Ovary (tissue), 3 donors: ENCODE measurements around the gene MGAT5B.

Experiments
- CTCF ChIP-seq, 3 donors: fragments of 450-650 bp in 2 of 3; fragments of 200-600 bp in 1 of 3; IDR thresholded peaks; one replicate each; pipeline versions ENCODE4 v1.5.1 to v1.8.0; 2016 to 2022; ENCODE audit warnings: antibody characterized with exemption in 3 of 3, mild to moderate bottlenecking in 1 of 3
- POLR2A ChIP-seq: fragments of 450-650 bp; IDR thresholded peaks from one replicate; pipeline ENCODE4 v1.6.1; 2017; ENCODE audit warnings: antibody characterized with exemption, mild to moderate bottlenecking, moderate library complexity
- donor health status: DM: no; HTN: no; CAD: no.

GRCh38 chr17:76834870-76835269 is 33.3 kb upstream of the MGAT5B start:
- TF ChIP-seq CTCF (IDR thresholded peaks at IDR 0.05) (no peak), POLR2A (no peak)
